GM12865 (cell line): ENCODE data around the gene SIAH3.
"Not testable (repeated sequence)": the region's sequence is repeated elsewhere in the genome, so short reads cannot be mapped to it uniquely, and the experiment has no call there.

Source experiments
- DNase-seq: peaks from one replicate; pipeline ENCODE4 v3.0.0; 2010; ENCODE audit warnings: low read depth
- H3K4me3 ChIP-seq: 2 replicates; pipeline ENCODE4 v1.5.1; 2011; ENCODE audit warnings: mild to moderate bottlenecking, low read depth, low read length, control low read depth
- TF ChIP-seq, protein P1 (sequence below): IDR thresholded peaks from 2 replicates; pipeline ENCODE4 v1.5.1; 2011; ENCODE audit warnings: low read length, control low read depth, low read depth, inconsistent platforms; ENCODE audit not compliant: insufficient read depth; ENCODE audit errors: missing control alignments

The SIAH3 gene

DNA sequence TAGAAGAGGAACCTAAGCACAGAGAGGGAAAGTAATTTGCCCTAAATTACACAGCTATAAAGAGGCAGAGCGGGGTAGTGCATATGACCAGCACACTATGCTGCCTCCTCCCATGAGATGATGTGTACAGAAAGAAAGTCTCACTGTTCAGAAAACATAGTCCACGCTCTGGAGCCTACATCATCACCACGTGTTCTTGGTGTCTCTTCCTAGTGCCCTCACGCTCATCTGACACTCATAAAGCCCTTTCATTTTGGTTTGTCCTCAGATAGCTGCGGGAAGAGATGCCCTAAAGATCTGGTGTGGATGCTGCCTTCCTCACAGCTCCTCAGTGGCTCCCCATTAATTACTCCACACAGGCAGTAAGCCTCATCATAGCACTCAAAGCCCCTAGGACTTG lies 27.4 kb upstream of the SIAH3 start:
- TF ChIP-seq, protein P1, sequence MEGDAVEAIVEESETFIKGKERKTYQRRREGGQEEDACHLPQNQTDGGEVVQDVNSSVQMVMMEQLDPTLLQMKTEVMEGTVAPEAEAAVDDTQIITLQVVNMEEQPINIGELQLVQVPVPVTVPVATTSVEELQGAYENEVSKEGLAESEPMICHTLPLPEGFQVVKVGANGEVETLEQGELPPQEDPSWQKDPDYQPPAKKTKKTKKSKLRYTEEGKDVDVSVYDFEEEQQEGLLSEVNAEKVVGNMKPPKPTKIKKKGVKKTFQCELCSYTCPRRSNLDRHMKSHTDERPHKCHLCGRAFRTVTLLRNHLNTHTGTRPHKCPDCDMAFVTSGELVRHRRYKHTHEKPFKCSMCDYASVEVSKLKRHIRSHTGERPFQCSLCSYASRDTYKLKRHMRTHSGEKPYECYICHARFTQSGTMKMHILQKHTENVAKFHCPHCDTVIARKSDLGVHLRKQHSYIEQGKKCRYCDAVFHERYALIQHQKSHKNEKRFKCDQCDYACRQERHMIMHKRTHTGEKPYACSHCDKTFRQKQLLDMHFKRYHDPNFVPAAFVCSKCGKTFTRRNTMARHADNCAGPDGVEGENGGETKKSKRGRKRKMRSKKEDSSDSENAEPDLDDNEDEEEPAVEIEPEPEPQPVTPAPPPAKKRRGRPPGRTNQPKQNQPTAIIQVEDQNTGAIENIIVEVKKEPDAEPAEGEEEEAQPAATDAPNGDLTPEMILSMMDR = no peak
- H3K4me3 ChIP-seq = no peak overlapping the region
- DNase-seq = no peak

DNA sequence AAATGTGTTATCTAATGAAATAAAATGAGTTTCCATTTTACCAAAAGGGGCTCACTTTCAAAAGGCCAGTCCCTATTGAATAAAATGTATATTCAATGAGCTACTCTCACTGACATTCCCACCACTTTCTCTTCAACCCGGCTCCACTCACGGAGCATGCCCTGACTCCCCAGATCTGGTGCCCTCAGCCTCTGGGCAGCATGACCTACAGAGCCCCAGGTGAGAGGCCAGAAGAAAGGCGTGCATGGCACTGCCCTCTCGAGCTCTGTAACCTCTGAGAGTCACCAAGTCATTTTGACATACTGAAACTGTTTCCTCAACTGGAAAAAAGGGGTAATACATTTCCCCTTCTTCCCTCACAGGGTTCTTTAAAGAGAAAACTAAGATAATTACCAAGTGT lies 25.2 kb upstream of the SIAH3 start:
- TF ChIP-seq, protein P1 = no peak
- no peak overlapping the region for H3K4me3 ChIP-seq
- no peak for DNase-seq

DNA sequence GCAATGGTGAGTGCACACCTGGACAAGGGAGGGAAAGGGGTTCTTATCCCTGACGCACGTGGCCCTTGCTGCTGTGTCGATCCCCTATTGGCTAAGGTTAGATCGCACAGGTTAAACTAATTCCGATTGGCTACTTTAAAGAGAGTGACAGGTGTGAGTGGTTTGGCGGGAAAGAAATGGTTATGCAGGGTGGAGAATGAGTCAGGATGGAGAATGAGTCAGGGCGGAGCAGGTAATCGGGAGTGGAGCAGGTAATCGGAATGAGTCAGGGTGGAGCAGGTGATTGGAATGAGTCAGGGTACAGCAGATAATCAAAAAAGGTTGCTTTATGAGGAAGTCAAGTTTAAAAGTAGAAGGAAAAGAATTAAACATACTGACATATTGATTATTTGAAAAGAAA lies 24.4 kb upstream of the SIAH3 start:
- H3K4me3 ChIP-seq = no peak overlapping the region
- DNase-seq = no peak
- TF ChIP-seq, protein P1 = no peak

DNA sequence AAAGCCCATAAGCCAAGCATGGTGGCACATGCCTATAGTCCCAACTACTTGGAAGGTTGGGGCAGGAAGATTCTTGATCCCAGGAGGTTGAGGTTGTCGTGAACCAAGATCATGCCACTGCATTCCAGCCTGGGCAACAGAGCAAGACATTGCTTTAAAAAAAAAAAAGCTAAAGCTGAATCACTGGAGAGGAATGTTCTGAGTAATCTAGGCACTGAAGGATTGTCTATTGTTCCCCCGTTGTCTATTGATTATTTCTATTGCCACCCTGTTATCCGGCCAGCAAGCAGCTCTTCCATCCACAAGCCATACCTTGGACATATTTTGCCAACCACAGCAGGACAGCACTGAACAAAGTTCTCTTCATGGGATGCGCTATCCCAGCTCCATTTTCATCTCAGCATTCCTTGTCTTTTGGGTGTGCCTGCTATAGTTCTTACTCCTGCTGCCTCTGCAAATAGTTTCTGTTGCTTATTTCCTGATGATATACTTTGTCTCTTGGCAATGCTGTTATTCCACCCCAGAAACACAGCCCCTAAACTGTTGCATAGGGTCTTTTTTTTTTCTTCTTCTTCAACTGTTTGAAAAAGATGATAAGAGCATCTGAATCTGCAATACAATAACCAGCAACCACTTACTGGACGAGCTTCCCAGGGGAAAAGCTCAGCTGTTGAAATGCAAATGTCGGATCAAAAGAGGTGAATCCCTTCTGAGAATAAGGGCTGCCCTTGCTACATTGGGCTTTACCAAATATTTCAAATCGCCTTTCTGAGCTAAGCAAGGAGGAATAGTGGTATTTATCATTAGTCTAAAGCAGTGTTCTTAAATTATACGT lies 22.2 kb upstream of the SIAH3 start:
- TF ChIP-seq, protein P1 = no peak
- H3K4me3 ChIP-seq = no peak overlapping the region
- no peak for DNase-seq

DNA sequence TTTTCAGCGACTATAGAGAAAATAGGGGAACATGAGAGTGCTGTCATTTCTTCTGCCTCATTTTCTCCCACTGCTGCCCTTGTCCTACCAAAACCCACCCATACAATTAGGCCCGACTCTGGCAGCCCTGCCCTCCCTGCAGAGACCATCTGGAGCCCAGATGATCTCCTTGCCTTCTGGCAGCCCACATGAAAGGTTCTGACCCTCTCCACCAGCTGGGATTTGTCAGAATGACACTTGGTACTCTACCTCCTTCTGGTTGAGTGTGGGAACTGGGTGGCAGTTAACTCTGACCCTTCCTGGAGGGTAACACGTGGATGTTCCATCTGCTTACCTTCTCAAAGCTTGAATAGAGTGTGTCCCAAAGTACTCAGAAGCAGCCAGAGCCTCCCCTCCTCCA lies 21.0 kb upstream of the SIAH3 start:
- TF ChIP-seq, protein P1 = no peak
- H3K4me3 ChIP-seq = no peak overlapping the region
- peak; percentile 24 for DNase-seq

DNA sequence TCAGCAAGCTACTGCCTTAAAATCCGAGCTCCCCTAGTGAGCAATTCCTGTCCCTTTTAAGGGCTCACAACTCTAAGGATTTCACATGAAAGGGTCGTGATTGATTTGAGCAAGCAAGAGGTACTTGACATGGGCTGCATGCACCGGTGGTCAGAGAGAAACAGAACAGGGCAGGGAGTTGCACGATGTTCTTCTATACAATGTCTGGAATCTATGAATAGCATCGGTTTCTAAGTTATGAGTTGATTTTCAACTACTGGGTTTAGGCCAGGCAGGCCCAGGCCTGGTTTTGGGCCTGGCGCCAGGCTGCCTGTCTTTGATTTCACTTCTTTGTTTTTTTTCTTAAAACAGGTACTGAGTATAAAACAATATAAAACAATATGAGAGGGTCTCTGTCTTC lies 19.6 kb upstream of the SIAH3 start:
- H3K4me3 ChIP-seq, DNase-seq: not testable (repeated sequence)

DNA sequence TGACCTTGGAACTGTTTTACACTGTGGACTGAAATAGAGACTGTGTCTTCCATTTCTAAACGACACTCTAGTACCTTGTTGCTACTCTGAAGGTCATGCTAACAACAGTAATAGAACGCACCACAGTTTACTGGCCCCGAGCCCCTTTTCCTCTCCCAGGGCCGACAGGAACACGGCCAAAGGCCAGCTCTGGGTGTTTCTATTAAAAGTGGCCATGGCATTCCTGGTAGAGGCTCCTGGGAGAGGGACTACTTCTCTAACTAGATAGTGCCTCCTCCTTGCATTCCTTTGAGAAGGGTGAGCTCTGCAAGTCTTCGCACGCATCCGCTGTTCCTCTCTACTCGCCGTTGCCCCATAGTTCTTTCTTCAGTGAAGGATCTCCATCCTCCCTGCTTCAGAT lies 18.7 kb upstream of the SIAH3 start:
- no peak overlapping the region for H3K4me3 ChIP-seq
- TF ChIP-seq, protein P1 = no peak

More for the DNA sequence above, 18.7 kb upstream of the SIAH3 start:
- no peak for DNase-seq
